Brain pericyte (primary cell): Measurements from ENCODE around the gene FAM185A.
A peak's percentile ranks its signal among the peaks of the same experiment; 100 is the strongest.
"Not testable (repeated sequence)": the region's sequence is repeated elsewhere in the genome, so short reads cannot be mapped to it uniquely, and the experiment has no call there.

ENCODE experiments used
- DNase-seq: peaks from one replicate; pipeline ENCODE4 v3.0.0-alpha.2; 2012; ENCODE audit warnings: low read depth, low spot score

Gene FAM185A

GRCh38 chr7:102748605-102749444, at the start of gene FAM185A:
FAM185A (plus strand) TSS chr7:102748999; CDS start chr7:102749208, 209 bp downstream.
- peak; percentile 96 for DNase-seq

- not testable (repeated sequence) for DNase-seq
These were observed 35.6 kb upstream of the FAM185A start for GRCh38 chr7:102713011-102713690.

- DNase-seq: not testable (repeated sequence)
These were observed 35.1 kb upstream of the FAM185A start for GRCh38 chr7:102713691-102714080.

- not testable (repeated sequence) for DNase-seq
These were observed 33.9 kb upstream of the FAM185A start for GRCh38 chr7:102714774-102715522.

- not testable (repeated sequence) for DNase-seq
These were observed 33.1 kb upstream of the FAM185A start for GRCh38 chr7:102715718-102716117.

GRCh38 chr7:102718491-102718890, 30.3 kb upstream of the FAM185A start:
- DNase-seq: not testable (repeated sequence)

- not testable (repeated sequence) for DNase-seq
These were observed 22.6 kb upstream of the FAM185A start for GRCh38 chr7:102726170-102726569.

- not testable (repeated sequence) for DNase-seq
These were observed 19.1 kb upstream of the FAM185A start for GRCh38 chr7:102729670-102730069.

- DNase-seq: not testable (repeated sequence)
These were observed 18.4 kb upstream of the FAM185A start for GRCh38 chr7:102730431-102730830.

GRCh38 chr7:102742002-102742771, 6.6 kb upstream of the FAM185A start:
- DNase-seq: not testable (repeated sequence)

- DNase-seq: not testable (repeated sequence)
These were observed 4.9 kb upstream of the FAM185A start for GRCh38 chr7:102743861-102744260.

- not testable (repeated sequence) for DNase-seq
These were observed 3.1 kb upstream of the FAM185A start for GRCh38 chr7:102745494-102746288.

GRCh38 chr7:102749445-102749786, 617 bp downstream of the FAM185A start:
- not testable (repeated sequence) for DNase-seq

GRCh38 chr7:102758227-102758626, 9.4 kb downstream of the FAM185A start:
- not testable (repeated sequence) for DNase-seq

- not testable (repeated sequence) for DNase-seq
These were observed 11.1 kb downstream of the FAM185A start for GRCh38 chr7:102759934-102760333.

GRCh38 chr7:102761234-102761633, 12.4 kb downstream of the FAM185A start:
- DNase-seq: not testable (repeated sequence)

GRCh38 chr7:102763295-102763905, 14.6 kb downstream of the FAM185A start:
- not testable (repeated sequence) for DNase-seq

GRCh38 chr7:102769657-102770192, 20.9 kb downstream of the FAM185A start:
- DNase-seq: not testable (repeated sequence)

GRCh38 chr7:102770467-102770866, 21.7 kb downstream of the FAM185A start:
- DNase-seq: not testable (repeated sequence)

GRCh38 chr7:102776217-102776616, 27.4 kb downstream of the FAM185A start:
- not testable (repeated sequence) for DNase-seq
